Activated naive CD8-positive, alpha-beta T cell treated with anti-CD3 and anti-CD28 coated beads, Interleukin-2, amount 50 U/mL, for 24 hours (primary cell): ENCODE data around the gene ARPC5.
A peak's percentile ranks its signal among the peaks of the same experiment; 100 is the strongest.
"Not testable (repeated sequence)": the region's sequence is repeated elsewhere in the genome, so short reads cannot be mapped to it uniquely, and the experiment has no call there.

Experiments
- ATAC-seq: fragments of 150-1000 bp; cut with Tn5 transposase; one replicate; pipeline ENCODE4 v1.10.0; 2021
- DNase-seq: peaks from one replicate; pipeline ENCODE4 v3.0.0; 2021
- H3K27ac Mint-ChIP-seq: one replicate; pipeline ENCODE4 v1.8.0; 2021; ENCODE audit warnings: mild to moderate bottlenecking, mixed read lengths
- H3K27me3 Mint-ChIP-seq: one replicate; pipeline ENCODE4 v1.8.0; 2021; ENCODE audit warnings: mixed read lengths
- H3K36me3 Mint-ChIP-seq: one replicate; pipeline ENCODE4 v1.8.0; 2021; ENCODE audit warnings: low read depth, mixed read lengths
- H3K4me1 Mint-ChIP-seq: one replicate; pipeline ENCODE4 v1.8.0; 2021; ENCODE audit warnings: mixed read lengths
- H3K4me3 Mint-ChIP-seq: one replicate; pipeline ENCODE4 v1.8.0; 2021; ENCODE audit warnings: mild to moderate bottlenecking, moderate library complexity, mixed read lengths
- H3K9me3 Mint-ChIP-seq: one replicate; pipeline ENCODE4 v1.8.0; 2021; ENCODE audit warnings: mixed read lengths

ARPC5 gene

GRCh38 chr1:183634429-183635065, 1.0 kb downstream of the ARPC5 start:
- Mint-ChIP-seq H3K36me3 (peaks cover 24% of the 10 kb centered on the region), H3K4me1 (peaks cover 43% of the 10 kb centered on the region), H3K4me3 (peak overlapping the region; percentile 99), H3K9me3 (no peaks in the 10 kb centered on the region), H3K27ac (peak overlapping the region; percentile 99), H3K27me3 (peaks cover 12% of the 10 kb centered on the region)
- DNase-seq = no peak
- ATAC-seq = no peak

GRCh38 chr1:183633676-183634343, 1.8 kb downstream of the ARPC5 start:
- H3K36me3 Mint-ChIP-seq = peaks cover 31% of the 10 kb centered on the region
- H3K4me1 Mint-ChIP-seq = peaks cover 50% of the 10 kb centered on the region
- peak overlapping the region; percentile 99 for H3K27ac Mint-ChIP-seq
- H3K4me3 Mint-ChIP-seq = peak overlapping the region; percentile 99
- no peak for DNase-seq
- peaks cover 12% of the 10 kb centered on the region for H3K27me3 Mint-ChIP-seq
- no peaks in the 10 kb centered on the region for H3K9me3 Mint-ChIP-seq
- peak; percentile 60 for ATAC-seq

GRCh38 chr1:183632964-183633363, 2.6 kb downstream of the ARPC5 start:
- Mint-ChIP-seq H3K36me3 (peaks cover 39% of the 10 kb centered on the region), H3K4me3 (peak overlapping the region; percentile 99), H3K27ac (peak overlapping the region; percentile 99), H3K27me3 (peaks cover 12% of the 10 kb centered on the region), H3K9me3 (no peaks in the 10 kb centered on the region), H3K4me1 (peaks cover 58% of the 10 kb centered on the region)
- ATAC-seq (no peak), DNase-seq (no peak)

GRCh38 chr1:183632114-183632513, 3.5 kb downstream of the ARPC5 start:
- Mint-ChIP-seq H3K4me1 (peaks cover 60% of the 10 kb centered on the region), H3K36me3 (peaks cover 39% of the 10 kb centered on the region), H3K27ac (no peak overlapping the region), H3K9me3 (no peaks in the 10 kb centered on the region), H3K4me3 (peak overlapping the region; percentile 99), H3K27me3 (peaks cover 10% of the 10 kb centered on the region)
- ATAC-seq (no peak), DNase-seq (no peak)

- Mint-ChIP-seq H3K4me3 (peak overlapping the region; percentile 46), H3K9me3 (no peaks in the 10 kb centered on the region), H3K27ac (peak overlapping the region; percentile 47), H3K4me1 (peaks cover 51% of the 10 kb centered on the region), H3K27me3 (peaks cover 1% of the 10 kb centered on the region), H3K36me3 (peaks cover 39% of the 10 kb centered on the region)
- DNase-seq (no peak), ATAC-seq (no peak)
Measured at GRCh38 chr1:183630748-183631147, 4.8 kb downstream of the ARPC5 start.

- Mint-ChIP-seq H3K27ac (peak overlapping the region; percentile 71), H3K36me3 (peaks cover 52% of the 10 kb centered on the region), H3K4me3 (peak overlapping the region; percentile 19), H3K4me1 (peaks cover 48% of the 10 kb centered on the region), H3K27me3 (no peaks in the 10 kb centered on the region), H3K9me3 (no peaks in the 10 kb centered on the region)
- ATAC-seq = peak; percentile 81
- DNase-seq = no peak
Measured at GRCh38 chr1:183628537-183628936, 7.0 kb downstream of the ARPC5 start.

GRCh38 chr1:183626236-183626635, 9.3 kb downstream of the ARPC5 start:
- ATAC-seq, H3K9me3 Mint-ChIP-seq, DNase-seq, H3K27me3 Mint-ChIP-seq, H3K4me3 Mint-ChIP-seq: not testable (repeated sequence)
- peak overlapping the region; percentile 27 for H3K27ac Mint-ChIP-seq
- peaks cover 34% of the 10 kb centered on the region for H3K4me1 Mint-ChIP-seq
- H3K36me3 Mint-ChIP-seq = peaks cover 42% of the 10 kb centered on the region

GRCh38 chr1:183622884-183623785, 12.4 kb downstream of the ARPC5 start:
- Mint-ChIP-seq H3K4me3 (no peak overlapping the region), H3K27ac (peak overlapping the region; percentile 14), H3K9me3 (no peaks in the 10 kb centered on the region), H3K4me1 (peaks cover 10% of the 10 kb centered on the region), H3K27me3 (no peaks in the 10 kb centered on the region), H3K36me3 (peaks cover 15% of the 10 kb centered on the region)
- ATAC-seq (peak; percentile 92), DNase-seq (peak; percentile 38)

- Mint-ChIP-seq H3K9me3 (no peaks in the 10 kb centered on the region), H3K36me3 (peaks cover 13% of the 10 kb centered on the region), H3K4me3 (no peak overlapping the region), H3K27ac (no peak overlapping the region), H3K4me1 (peaks cover 7% of the 10 kb centered on the region), H3K27me3 (no peaks in the 10 kb centered on the region)
- no peak for ATAC-seq
- no peak for DNase-seq
Measured at GRCh38 chr1:183622013-183622412, 13.6 kb downstream of the ARPC5 start.

GRCh38 chr1:183620311-183620710, 15.3 kb downstream of the ARPC5 start:
- Mint-ChIP-seq H3K36me3 (peaks cover 9% of the 10 kb centered on the region), H3K27ac (no peak overlapping the region)

GRCh38 chr1:183619781-183620180, 15.8 kb downstream of the ARPC5 start:
- DNase-seq (no peak), ATAC-seq (no peak)
- H3K9me3 Mint-ChIP-seq = no peaks in the 10 kb centered on the region
- peaks cover 4% of the 10 kb centered on the region for H3K36me3 Mint-ChIP-seq
- H3K4me3 Mint-ChIP-seq = no peak overlapping the region
- peaks cover 7% of the 10 kb centered on the region for H3K4me1 Mint-ChIP-seq
- no peak overlapping the region for H3K27ac Mint-ChIP-seq
- no peaks in the 10 kb centered on the region for H3K27me3 Mint-ChIP-seq

More at GRCh38 chr1:183620311-183620710, 15.3 kb downstream of the ARPC5 start:
- no peaks in the 10 kb centered on the region for H3K9me3 Mint-ChIP-seq
- no peaks in the 10 kb centered on the region for H3K27me3 Mint-ChIP-seq
- DNase-seq (no peak), ATAC-seq (no peak)
- no peak overlapping the region for H3K4me3 Mint-ChIP-seq
- H3K4me1 Mint-ChIP-seq = peaks cover 7% of the 10 kb centered on the region

GRCh38 chr1:183618202-183618601, 17.4 kb downstream of the ARPC5 start:
- H3K9me3 Mint-ChIP-seq, H3K27ac Mint-ChIP-seq, H3K36me3 Mint-ChIP-seq, H3K27me3 Mint-ChIP-seq, H3K4me3 Mint-ChIP-seq, DNase-seq, H3K4me1 Mint-ChIP-seq, ATAC-seq: not testable (repeated sequence)

- not testable (repeated sequence) for DNase-seq, H3K4me1 Mint-ChIP-seq, H3K4me3 Mint-ChIP-seq, H3K27me3 Mint-ChIP-seq, H3K9me3 Mint-ChIP-seq, H3K27ac Mint-ChIP-seq, ATAC-seq, H3K36me3 Mint-ChIP-seq
Measured at GRCh38 chr1:183612975-183613374, 22.6 kb downstream of the ARPC5 start.

- no peak for ATAC-seq
- H3K4me3 Mint-ChIP-seq = no peak overlapping the region
- H3K27me3 Mint-ChIP-seq = peaks cover 2% of the 10 kb centered on the region
- H3K27ac Mint-ChIP-seq = no peak overlapping the region
- H3K4me1 Mint-ChIP-seq = no peaks in the 10 kb centered on the region
- DNase-seq = no peak
- H3K9me3 Mint-ChIP-seq = no peaks in the 10 kb centered on the region
- no peaks in the 10 kb centered on the region for H3K36me3 Mint-ChIP-seq
Measured at GRCh38 chr1:183612407-183612806, 23.2 kb downstream of the ARPC5 start.
